Measurements from ENCODE around the gene GLO1.
"Not testable (repeated sequence)": the region's sequence is repeated elsewhere in the genome, so short reads cannot be mapped to it uniquely, and the experiment has no call there.

The GLO1 gene

DNA sequence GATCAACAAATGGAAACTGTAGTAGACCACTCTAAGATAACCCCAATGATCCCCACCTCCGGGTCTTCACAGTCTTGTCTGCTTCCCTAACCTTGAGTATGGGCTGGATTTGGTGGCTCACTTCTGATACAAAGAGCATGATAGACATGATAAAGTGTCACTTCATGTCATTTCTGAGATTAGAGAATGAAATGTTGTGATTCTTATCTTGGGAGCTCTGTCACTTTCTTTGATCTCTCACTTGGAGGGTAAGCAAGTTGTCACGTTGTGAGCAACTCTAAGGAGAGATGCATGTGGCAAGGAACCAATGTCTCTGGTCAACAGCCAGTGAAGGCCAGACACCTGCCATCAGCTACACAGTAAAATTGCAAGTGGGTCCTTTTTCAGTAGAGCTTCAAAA lies 3.0 kb upstream of the GLO1 start:
- DNase-seq (ENCODE audit: low read depth in 2 of 2): no peak

DNA sequence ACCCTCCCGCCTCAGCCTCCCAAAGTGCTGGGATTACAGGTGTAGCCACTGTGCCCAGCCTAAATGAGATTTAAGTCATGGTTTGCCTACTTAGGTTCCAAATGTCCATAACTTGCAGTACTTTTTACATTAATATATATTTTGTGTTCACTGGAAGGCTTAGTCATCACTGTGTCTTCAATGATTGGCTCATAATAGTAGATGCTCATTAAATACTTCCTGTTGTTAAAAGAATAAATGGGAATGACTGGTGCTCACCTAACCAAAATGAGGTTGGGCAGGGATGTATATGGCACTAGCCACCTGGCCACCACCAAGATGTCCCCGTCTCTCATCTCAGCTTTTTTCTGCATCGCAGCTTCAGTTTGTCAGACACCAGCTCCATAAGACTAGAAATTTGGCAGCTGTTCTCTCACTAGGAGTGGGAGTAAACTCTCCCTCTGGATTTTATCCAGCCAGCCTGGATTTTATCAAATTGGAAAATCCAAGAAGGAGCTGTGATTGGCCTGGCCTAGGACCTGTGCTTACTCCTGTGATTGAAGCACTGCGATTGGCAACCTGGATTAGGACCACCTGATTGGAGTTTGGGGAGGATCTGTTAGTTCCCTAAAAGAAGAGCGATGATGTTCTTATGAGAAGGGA lies 1.1 kb upstream of the GLO1 start:
- DNase-seq (ENCODE audit: low read depth in 2 of 2): no peak

DNA sequence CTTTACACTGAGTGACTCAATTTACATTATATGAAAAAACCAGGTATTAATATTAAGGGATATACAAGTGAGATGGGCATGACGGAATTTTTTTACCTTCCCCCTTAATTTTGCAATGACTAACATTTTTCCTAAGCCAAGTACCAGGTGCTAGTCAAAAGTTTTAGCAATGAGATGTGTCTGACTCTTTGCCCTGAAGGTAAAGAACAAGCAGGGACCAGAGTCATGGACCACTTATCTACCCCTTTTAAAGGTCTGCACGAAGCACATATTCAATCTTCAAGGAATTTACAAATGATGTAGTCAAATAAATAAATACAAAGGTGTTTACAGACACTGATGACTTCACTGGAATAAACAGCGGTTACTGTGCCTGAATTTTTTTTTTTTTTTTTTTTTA lies 1.4 kb downstream of the GLO1 start:
- no peak for DNase-seq (ENCODE audit: low read depth in 2 of 2)

DNA sequence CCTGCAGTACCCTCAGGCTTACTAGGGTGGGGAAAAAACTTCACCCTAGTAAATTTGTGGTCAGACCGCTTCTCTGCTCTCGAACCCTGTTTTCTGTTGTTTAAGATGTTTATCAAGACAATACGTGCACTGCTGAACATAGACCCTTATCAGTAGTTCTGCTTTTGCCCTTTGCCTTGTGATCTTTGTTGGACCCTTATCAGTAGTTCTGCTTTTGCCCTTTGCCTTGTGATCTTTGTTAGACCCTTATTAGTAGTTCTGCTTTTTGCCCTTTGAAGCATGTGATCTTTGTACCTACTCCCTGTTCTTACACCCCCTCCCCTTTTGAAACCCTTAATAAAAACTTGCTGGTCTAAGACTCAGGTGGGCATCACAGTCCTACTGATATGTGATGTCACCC lies 3.2 kb downstream of the GLO1 start:
- not testable (repeated sequence) for DNase-seq (ENCODE audit: low read depth in 2 of 2)

DNA sequence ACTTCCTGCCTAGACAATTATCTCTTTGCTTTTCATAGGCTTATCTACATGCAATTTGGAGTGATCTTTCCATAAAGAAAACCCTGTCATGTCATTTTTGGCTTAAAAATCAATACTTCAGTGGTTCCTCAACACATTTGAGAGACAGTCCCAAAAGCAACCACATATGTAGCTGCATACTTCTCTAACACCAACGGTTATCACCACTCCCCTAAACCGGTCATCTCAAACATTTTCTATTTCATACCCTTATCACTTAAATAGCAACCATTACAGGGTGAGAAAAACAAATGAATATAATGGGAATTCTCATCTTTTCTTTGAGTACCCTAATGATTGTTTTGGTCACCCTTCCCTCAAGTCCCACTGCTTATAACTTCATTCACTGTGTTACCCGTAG lies 5.1 kb downstream of the GLO1 start:
- DNase-seq (ENCODE audit: low read depth in 2 of 2): no peak

DNA sequence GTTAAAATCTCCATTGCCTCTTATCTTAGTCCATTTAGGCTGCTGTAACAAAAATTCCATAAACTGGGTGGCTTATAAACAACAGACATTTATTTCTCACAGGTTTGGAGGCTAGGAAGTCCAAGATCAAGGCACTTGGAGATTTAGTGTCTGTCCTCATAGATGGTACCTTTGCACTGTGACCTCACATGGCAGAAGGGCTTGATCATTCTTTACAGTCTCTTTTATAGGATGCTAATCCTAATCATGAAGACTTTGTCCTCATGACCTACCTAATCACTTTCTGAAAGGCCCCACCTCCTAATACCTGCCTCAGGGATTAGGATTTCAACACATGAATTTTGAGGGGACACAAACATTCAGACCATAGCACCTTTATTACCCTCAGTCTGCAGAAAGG lies 6.6 kb downstream of the GLO1 start:
- no peak for DNase-seq (ENCODE audit: low read depth in 2 of 2)

DNA sequence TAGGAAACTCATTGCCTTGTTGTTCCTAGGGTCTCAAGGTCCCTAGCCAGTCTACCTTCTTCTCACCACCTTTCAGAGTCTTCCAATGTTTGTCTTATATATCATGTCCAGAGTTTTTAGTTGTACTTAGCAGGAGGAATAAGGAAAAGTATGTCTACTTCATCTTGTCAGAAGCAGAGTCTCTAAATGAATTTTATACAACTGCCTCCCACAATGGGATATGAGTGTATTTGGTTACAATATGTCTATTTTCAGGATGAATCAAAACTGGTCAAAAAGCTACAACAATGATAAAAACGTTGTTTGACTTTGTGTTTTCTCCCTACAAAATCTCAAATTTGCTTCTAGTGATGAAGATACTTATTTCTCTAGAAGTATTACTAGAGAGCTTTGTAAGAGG lies 7.0 kb downstream of the GLO1 start:
- no peak for DNase-seq (ENCODE audit: low read depth in 2 of 2)

DNA sequence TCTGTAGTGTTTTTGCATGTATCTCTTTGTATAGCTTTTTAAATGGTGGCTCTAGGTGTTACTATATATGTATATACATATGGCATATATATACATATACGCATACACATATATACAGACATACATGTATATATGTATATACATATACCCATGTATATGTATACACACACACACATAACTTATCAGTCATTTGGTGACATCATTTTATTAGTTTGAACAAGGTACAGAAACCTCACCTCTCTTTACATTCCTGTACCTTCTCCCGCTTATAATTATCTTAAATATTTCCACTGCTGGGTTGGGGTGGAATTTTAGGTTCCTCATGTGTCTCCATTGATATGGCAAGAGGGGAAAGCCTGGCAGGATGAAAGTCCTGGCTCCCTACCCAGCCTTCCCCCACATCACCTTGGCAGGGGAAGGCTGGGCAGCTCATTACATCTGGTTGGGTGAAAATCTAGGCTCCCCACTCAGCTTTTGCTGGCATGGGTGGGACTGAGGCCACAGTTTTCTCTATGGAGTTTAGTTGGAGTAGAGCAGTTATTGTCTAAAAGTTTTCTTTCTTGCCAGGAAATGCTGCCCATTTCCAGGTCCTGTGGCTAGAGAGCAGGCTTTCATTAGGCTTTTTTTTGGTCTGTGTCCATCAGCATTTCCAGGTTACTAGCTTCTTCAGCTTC lies 7.6 kb downstream of the GLO1 start:
- DNase-seq (ENCODE audit: low read depth in 2 of 2): no peak

DNA sequence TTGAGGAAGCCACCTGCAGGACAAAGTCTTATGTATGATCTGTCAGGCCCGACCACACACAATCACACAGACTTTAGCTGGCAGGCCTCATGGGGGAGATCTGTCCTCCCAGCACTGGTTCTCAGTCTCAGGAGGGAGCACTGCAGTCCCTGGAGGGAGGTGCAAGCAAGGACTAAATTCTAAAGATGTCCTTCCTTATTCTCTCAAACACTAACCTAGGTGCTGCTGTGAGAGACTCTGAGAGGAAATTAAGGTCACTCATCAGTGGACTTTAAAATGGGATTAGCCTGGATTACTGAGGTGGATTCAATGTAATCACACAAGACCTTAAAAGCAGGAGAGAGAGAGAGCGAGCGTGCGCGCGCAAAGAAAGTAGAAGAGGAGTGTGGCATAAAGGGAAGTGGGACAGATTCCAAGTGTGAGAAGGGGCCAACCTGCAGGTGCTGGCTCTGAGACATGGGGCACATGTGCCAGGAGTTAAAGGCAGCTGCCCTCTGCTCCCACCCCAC lies 14.3 kb downstream of the GLO1 start:
- DNase-seq (ENCODE audit: low read depth in 2 of 2): no peak

DNA sequence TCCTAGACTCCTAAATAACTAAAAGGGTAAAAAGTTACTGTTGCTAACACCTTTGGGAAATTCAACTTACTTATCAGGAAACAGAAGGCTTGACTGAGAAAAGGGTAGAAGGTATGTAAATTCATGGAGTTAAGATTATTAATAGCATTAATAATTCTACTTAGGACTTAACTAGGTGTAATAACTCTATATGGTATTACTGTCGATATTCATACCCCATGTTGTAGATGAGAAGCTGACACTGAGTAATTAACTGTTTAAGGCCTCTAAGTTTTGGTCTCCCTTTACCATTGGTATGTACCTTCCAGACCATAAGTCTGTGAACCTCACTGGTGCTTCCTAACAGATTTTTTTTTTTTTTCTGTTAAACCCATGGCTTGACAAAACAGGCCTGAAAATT lies 15.4 kb downstream of the GLO1 start:
- no peak for DNase-seq (ENCODE audit: low read depth in 2 of 2)

DNA sequence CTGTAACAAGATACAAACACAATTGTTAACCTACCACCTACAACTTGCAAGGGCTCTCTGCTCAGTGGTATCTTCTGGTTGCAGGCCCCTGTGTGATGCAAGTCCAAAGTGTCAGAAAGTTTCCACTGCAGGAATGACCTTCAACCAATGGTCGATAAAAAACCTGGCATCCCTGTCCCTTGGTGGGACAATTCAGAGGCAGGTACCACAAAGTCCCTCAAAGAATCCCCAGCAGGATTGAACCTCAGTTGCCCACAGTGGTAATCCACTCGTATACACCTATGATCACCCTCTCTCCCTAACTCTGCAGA lies 15.9 kb downstream of the GLO1 start:
- DNase-seq (ENCODE audit: low read depth in 2 of 2): no peak

DNA sequence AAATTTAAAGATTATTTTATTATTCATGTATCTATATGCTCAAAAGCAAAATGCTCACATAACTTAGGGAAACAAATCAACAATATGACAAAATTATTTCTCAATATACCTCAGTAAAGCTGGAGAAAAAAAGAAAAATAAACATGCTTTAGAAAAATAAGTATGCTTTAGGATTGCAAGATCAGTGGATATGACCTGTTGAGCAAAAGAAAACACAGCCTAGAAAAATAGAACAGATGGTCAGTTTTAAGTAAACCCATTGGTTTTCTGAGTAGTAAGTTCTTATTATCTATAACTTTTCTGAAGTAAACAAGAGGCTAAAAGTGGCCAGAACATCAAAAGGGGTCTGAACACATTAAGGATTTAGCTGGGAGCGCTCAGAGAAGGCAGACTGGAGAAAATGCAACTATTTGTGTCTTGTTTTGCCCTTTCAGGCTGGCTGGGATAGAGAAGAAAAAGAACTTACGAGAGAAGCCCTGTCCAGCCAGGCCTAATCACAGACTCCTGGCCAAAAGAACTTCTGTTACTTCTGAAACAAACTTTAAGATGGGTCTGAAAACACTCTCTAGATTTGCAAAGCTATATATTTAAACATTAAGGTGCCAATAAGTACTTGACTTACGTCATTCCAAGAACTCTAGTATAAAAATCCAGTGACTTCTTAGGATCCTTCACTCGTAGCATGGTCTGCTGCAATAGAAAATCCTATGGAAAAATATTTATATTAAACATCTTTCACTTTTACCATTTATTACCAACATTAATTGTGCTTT lies 16.5 kb downstream of the GLO1 start:
- DNase-seq (ENCODE audit: low read depth in 2 of 2): no peak

DNA sequence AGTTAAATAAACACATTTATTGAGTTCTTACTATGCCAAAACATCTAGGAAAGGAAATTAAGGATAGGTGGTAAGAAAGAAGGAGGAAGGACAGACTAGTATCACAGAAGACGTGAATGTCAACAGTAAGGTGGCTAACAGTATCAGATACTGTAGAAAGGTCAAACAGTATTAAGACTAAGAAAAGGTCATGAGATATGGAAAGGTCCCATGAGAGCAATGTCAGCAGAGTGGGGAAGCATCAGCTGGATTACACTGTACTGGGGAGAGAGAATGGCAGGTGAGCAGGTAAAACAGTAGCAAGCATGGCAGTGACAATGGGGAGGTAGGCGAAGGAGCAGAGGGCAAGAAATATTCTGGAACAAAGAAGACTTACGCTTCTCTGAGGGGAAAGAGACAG lies 18.0 kb downstream of the GLO1 start:
- no peak for DNase-seq (ENCODE audit: low read depth in 2 of 2)

DNA sequence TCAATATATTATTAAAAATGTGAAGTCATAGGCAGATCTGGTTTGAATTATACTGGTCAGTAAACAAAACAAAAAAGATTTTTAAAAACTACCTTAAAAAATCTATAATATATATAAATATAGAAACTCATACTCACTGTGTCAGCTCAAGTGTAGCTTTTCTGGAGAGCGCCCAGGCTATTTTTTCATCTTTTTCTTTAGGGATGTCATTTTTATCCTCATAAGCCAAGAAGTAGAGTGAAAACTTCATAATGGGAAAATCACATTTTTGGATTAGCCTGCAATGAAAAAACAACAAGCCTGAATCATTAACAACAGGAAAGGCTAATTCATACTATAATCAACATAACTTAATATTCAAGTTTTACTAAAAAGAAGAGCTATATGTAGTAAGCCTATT lies 18.7 kb downstream of the GLO1 start:
- DNase-seq (ENCODE audit: low read depth in 2 of 2): no peak

DNA sequence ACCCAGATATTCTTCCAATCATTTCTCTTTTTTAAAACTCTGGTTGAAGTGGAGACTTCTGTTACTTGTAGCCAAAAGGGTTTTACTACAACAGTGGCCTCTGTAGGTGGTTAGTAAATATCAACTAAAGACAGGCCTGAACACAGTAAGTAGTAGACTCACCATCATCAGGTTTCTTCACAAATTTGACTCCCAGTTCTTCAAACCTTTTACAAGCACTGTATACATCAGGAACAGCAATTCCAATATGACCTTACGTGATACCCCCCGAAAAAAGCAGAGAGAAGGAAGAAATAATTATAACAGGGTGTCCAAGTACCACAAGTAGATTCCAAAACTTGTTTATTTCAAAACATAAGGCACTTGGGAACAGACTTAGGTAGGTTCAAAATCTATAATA lies 21.1 kb downstream of the GLO1 start:
- no peak for DNase-seq (ENCODE audit: low read depth in 2 of 2)

DNA sequence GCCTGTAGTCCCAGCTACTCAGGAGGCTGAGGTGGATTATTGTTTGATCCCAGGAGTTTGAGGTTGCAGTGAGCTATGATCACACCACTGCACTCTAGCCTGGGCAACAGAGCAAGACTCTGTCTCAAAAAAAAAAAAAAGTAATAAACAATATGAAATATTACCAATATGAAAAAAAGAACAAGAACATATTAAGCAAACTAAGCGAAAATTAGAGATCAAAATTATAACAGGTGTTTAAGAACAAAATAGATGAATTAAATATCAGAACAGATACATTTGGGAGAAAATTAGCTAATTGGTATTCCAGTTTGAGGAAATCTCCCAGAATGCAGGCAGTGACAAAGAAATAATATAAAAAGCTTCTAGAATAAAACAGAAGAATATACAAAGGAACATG lies 23.3 kb downstream of the GLO1 start:
- DNase-seq (ENCODE audit: low read depth in 2 of 2): no peak

DNA sequence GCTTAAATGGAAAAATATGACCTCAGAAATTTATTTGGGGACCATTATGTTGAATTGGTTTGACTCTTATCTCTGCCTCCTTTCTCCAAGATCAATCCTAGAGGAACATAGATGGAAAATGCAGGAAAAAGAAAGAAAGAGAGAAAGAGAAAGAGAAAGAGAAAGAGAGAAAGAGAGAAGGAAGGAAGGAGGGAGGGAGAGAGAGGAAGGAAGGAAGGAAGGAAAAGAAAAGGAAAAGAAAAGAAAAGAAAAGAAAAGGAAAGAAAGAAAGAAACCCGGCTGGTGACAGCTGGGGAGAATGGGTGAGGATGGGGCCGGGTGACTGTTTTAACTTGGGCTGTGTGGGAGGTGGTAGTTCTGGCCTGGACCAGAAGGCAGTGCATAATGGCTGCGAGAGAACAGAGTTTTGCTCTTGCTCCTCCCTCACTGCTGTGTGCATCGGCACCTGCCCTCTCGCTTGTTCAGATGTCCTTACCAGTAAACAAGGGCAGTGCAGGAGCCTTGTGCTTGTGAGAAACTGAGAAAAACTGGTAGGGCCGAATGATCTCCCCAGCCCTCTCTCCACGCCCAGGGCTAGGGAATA lies 24.7 kb downstream of the GLO1 start:
- DNase-seq (ENCODE audit: low read depth in 2 of 2): no peak

DNA sequence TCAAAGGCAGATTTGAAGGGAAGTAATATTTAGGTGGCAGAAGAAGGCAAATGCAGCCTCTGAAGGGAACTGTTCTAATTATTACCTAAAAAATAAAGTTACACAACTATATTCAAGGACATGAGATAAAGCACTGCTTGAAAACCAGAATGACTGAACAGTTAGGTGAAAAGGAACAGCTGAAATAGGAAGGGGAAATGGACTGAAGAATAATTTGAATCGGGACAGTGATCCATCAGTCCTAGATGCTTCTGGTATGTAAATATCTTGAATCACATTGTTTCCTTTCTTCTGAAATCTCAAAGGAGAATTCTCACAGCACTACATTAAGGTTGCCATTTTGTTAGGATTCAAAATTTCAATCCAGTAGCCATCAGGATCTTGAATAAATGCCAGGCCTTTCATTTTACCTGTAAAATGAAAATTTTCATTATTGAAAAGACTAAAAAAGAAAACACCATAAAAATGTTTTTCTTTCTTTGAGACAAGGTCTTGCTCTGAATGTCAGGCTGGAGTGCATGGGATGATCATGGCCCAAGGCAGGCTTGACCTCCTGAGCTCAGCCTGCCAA lies 25.9 kb downstream of the GLO1 start:
- DNase-seq (ENCODE audit: low read depth in 2 of 2): no peak

DNA sequence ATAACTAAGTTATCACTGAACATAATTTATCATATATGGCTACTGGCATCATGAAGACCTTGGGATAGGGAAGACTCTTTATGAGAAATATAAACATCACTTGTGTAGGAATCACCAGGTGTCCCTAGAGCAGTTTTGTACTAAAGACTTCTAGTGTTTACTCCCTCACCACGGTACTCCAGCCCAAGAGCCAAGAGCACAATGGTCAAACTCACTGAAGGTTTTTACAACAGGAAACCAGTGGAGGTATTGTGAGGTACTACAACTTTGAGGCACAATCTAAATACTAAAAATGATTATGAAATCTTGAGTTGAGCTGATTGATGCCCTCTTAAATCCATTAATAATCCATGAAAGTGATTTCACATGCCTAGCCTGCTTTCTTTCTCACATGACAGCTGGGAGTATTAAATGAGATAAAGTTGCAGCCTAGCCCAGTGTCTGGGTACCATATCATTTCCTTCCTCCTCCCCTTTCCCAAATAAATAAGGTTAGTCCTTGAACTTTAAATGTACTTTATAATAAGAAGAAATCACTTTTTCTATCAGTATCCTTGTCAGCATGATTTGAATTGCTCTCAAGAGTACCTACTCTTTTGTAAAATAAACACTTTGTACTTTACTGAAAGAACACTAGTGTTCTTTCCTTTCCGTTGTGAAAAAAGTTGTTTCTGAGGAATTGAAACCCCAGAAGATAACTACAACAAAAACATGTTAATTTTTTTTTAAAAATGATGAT lies 26.5 kb downstream of the GLO1 start:
- no peak for DNase-seq (ENCODE audit: low read depth in 2 of 2)

DNA sequence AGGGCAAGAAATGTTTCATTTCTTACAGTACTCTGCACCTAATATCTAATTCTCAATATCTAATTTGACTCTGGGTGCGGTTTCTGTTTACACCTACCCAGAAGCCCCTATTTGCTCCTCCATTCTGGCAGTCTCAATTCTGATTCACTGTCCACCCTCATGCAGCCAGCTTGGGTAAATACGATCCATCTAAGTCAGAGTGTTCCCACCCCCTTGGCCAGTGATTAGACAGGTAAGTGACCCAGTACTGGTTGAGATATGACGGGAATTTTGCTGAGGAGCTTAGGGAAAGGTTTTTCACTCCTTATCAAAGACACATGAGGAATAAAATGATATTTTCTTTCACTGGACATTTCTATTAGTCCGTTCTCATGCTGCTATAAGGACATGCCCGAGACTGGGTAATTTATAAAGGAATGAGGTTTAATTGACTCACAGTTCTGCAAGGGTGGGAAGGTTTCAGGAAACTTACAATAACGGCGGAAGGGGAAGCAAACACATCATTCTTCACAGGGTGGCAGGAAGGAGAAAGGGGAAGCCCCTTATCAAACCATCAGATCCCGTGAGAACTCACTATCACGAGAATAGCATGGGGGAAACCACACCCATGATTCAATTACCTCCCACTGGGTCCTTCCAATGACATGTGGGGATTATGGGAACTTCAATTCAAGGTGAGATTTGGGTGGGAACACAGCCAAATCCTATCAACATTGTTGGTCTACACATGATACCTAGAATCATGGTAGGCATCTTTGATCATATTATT lies 29.4 kb downstream of the GLO1 start:
- no peak for DNase-seq (ENCODE audit: low read depth in 2 of 2)

DNA sequence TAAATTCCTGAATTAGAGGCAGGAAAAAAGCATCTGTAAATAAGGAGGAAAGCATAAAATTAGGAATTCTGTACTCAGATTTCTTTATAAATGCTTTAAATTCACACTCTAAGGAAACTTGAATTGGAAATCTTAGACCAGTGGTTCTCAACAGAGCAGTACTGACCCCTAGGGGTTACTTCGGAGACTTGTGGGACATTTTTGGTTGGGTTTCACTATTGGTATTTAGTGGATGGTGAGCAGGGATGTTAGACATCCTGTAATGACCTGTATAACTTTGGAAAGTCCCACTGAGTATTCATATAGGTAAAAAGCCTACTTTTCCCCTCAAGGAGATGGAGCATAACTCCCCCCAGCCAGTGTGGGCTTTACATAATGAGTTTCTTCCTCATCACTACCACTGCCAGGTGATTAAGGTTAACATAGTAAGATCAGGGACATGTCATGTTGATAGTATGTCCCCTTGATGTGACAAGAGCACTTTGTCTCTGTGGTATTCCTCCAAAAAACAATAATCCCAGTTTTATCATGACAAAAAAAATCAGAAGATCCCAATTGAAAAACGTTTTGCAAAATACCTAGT lies 31.0 kb downstream of the GLO1 start:
- DNase-seq (ENCODE audit: low read depth in 2 of 2): no peak

Data from activated CD4-positive, alpha-beta T cell treated with anti-CD3 and anti-CD28 coated beads for 24 hours (primary cell).